IPS-NIHi7 (cell line): ENCODE results near the gene COL6A2.

Experiments
- DNase-seq: peaks from one replicate; pipeline ENCODE4 v3.0.0; 2012; ENCODE audit warnings: mixed read lengths; ENCODE audit errors: extremely low spot score

The COL6A2 gene

DNA sequence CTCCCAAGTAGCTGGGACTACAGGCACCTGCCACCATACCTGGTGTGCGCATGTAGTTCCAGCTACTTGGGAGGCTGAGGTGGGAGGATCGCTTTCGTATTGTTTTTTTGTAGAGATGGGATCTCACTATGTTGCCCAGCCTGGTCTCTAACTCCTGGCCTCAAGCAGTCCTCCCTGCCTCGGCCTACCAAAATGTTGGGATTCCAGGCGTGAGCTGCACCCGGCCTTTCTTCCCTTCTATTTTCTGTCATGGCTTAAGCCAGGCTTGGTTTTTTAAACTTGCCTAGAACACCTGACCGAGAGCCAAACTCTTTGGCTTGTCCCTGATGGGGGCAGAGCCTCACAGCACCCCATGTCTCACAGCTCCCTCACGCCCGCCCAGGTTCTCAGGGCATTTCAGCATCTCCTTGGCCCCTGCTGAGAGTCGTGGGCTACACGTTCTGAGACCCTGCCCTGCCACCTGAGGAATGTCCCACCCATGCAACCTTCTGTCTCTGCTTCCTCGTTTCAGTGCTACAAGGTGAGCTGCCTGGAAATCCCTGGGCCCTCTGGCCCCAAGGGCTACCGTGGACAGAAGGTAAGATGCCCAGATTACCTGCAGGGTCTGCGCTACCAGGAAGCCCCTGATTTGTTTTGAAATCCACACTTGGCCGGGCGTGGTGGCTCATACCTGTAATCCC lies 15.7 kb downstream of the COL6A2 start:
- no peak for DNase-seq

DNA sequence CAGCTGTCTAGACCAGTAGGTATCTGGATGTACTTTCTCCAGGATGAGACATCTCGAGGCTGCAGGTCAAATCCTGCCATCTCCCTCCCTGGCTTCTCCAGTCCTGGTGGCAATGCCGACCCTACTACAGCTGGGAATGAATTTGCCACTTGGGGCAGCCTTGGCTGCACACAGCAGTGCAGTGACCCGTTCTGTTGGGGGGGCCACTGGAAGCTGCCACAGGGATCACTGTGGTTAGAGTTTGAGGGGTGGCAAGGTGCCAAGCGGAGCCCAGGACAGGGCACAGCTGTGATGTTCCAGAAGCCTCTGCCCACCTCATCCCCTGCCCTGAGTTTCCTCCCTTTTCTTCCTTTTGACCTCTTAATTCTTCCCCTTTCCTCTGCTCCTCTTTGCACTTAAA lies 17.1 kb downstream of the COL6A2 start:
- DNase-seq = no peak

DNA sequence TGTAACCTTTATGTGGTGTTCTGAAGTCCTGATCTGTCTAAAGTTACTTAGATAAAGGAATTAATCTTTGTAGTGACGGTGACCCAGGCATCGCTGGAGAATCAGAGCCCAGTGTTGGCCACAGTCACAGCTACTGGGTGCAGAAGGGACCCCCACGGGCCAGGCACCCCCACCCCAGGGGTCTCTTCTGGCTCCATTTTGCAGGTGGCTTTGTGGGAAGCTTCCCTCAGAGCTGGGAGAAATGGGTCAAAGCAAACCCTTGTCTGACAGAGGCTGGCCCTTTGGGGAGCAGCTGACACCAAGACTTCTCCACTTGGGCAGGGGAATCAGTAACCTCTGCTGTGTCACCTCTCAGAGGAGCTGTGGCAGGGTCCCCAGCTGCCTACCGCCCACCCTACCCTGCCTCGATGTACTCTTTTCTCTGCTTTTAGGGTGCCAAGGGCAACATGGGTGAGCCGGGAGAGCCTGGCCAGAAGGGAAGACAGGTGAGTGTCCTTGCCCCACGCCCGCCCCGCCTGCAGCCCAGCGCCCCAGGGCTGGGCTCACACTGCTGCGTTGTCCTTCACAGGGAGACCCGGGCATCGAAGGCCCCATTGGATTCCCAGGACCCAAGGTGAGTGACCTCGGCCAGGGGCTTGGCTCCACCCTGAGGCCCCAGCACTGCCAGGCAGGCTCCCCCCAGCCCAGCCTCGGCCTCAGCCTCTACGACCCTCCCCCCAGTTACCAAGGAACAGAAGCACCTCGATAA lies 17.7 kb downstream of the COL6A2 start:
- no peak for DNase-seq

DNA sequence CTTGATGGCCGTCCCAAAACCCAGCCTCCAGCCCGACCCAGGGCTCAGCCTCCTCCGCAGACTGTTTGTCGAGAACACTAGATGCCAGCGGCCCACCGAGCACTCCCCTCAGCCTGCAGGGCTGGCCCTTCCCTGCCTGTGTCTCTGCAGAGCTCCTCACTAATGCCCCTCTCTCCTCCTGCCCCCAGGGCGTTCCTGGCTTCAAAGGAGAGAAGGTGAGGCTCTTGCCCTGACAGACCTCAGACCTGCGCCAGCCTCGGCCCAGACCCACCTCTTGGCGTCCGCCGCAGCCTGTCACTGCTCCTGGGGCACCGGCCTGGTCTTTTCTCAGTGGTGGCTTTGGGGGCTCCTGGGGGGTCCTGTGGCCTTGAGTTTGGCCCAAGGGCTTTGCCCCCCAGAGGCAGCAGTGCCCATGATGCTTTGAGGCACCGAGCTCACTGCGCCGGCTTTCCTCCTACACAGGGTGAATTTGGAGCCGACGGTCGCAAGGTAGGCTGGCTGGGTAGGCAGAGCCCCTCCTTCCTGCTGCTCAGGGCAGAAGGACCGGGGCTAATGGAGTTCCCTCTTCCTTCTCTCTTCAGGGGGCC lies 18.4 kb downstream of the COL6A2 start:
- no peak for DNase-seq

DNA sequence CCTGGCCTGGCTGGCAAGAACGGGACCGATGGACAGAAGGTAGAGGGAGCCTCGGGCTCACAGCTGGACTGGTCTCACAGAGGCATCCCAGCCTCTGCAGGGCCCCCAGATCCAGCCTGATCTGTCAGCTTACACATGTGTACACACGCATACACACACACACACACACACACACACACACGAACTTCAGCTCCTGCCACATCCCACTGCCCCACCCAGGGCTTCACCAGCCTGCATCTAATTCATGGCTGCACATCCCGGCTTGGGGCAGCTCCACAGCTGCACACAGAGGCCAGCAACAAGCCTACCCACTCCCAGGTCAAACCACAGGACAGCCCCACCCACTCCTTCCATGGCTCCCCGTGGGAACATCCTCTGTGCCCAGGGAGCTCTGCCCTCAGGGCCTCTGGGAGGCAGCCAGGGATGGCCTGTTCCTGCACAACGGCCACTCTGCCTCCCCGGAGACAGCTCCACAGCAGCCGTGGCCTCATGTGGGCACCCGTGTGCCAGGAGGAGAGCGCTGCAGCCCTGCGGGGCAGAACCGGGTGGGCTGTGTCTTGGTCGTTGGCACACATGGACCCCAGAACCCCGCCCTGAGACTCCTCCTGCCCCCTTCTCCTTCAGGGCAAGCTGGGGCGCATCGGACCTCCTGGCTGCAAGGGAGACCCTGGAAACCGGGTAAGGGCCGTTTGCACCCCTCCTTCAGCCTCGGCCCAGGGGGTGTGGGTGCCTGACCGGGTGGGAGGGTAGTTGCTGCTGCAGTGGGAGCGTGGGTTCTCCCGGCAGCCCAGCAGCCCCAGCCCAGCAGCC lies 19.1 kb downstream of the COL6A2 start:
- no peak for DNase-seq

DNA sequence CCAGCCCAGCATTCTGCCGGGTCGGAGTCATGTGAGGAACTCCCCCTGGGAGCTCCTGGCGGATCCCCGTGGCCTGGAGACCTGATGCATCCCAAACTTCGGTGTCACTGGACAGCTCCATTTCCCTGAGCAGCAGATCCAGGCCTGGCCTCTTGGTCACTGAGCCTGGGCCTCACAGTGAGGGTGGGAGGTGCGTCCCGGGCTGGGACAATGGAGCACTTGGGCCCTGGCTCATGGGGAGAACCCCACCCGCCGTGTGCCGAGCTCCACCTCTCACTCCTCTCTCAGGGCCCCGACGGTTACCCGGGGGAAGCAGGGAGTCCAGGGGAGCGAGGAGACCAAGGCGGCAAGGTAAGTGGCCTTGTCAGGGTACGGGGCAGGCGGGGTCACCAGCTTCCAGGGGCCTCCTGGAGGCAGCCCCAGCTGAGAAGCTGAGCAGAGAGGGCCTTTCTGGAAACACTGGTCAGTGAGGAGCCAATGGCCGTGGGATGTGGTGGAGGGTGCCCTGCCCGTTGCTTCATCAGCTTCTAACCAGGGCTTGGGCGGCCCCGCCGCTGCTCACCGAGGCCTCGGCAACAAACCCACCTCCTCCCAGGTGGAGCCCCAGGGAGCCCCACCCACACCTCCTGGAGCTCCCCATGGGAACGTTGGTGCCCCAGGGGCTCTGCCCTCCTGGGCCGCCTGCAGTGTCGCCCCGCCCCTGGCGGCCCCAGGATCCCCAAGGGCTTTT lies 19.8 kb downstream of the COL6A2 start:
- DNase-seq = no peak

DNA sequence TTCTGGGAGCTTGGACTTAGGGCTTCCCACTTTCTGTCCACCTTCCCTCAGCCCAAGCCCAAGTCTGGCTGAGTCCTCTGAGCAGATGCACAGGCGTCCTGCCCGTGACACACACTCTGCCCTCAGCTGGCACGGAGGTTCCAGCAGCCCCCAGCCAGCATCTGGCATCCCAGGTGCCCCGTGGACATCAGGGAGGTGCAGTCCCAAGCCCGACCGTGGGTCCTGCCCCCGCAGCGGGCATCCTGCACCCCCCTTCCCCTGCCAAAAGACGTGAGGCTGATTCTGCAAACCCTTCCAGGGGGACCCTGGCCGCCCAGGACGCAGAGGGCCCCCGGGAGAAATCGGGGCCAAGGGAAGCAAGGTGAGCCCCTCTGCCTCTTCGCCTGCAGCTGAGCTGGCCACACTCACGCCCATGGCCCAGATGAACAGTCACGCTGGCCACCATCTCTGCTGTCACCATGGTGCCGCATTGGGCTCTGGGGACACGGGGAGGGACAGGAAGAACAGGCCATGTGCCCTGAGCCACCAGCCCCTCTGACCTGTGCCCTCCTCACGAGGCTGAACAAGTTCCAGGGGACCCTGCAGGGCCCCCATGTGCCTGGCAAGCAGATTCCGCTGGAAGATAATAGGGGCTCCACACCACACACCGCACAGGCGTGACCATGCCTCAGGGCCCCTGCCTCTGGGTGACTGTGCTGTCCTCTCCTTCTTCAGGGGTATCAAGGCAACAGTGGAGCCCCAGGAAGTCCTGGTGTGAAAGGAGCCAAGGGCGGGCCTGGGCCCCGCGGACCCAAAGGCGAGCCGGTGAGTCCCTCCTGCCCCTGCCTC lies 20.6 kb downstream of the COL6A2 start:
- DNase-seq = no peak

DNA sequence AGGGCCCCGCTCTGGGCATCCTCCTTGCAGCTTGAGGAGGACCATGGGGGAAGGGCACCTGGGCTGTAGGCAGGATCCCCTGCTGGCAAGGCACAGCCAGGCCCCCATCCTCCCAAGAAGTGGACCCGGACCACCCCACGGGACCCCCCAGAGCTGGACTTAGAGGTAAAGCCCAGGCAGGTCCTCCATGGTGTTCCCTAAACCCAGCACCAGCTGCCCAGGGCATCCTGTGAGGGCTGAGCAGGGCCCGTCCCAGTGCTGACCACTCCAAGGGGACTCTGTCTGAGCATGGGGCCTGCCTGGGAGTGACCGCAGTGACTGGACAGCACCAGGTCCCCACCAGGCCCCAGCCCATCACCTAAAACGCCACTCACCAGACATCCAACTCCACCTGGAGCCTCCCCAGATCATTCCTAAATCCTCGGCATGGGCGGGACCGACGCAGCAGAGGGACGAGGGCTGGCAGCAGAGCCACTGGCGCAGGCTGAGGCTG lies 21.3 kb downstream of the COL6A2 start:
- DNase-seq = no peak

DNA sequence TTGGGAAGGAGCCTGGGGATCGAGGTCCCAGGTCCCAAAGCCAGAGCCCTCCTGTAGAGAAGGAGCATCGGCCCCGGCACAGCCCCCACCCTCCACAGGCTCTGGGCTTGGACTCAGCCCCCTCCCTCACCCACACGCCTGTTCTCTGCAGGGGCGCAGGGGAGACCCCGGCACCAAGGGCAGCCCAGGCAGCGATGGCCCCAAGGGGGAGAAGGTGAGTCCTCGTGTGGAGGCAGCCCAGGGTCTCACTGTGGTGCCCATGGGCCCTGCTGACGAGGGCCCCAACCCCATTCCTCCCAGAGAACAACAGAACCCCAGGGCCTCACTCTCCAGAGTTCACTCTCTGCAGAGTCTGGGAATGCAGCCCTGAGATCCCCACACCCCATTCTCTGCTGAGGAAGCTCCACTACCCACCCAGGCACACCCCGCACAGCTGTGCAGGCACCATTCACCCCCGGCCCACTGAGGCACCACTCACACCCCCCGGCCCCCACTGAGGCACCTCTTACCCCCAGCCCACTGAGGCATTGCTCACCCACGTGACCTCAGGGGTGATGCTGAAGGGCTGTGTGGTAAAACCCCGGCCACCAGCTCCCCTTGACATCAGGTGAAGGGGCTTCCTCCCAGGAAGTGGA lies 21.8 kb downstream of the COL6A2 start:
- DNase-seq = no peak

DNA sequence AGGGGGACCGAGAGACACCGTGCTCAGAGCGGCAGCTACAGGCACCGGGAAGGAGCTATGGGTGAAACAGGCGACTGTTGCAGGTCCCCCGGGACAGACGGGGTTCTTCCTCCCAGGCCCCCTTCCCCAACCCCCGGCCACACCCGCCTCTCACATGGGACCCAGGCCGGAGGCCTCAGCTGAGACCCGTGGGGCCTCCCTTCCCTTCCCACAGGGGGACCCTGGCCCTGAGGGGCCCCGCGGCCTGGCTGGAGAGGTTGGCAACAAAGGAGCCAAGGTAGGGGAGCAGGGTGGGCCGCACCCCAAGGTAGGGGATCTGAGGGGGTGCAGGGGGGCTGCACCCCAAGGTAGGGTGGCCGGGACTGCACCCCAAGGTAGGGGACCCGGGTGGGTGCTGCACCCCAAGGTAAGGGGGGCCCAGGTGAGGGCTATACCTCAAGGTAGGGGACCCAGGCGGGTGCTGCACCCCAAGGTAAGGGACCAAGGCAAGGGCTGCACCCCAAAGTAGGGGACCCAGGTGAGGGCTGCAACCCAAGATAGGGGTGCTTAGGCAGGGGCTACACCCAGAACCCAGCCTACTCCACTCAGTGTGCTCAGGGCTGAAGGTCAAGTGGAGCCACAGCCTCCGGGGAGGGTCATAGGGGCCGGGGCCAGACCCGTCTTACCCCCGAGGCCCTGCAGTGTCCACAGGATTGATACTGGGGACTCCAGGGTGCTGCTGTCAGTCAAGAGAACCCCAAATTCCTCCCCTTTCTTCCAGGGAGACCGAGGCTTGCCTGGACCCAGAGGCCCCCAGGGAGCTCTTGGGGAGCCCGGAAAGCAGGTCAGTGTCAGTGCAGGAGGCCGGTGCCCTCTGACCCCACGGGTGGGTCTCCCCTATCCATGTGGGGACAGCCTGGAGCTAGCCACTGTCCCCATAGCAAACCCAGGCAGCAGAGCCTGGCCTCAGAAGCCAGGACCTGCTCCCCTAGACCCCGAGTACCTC lies 22.7 kb downstream of the COL6A2 start:
- DNase-seq = no peak

DNA sequence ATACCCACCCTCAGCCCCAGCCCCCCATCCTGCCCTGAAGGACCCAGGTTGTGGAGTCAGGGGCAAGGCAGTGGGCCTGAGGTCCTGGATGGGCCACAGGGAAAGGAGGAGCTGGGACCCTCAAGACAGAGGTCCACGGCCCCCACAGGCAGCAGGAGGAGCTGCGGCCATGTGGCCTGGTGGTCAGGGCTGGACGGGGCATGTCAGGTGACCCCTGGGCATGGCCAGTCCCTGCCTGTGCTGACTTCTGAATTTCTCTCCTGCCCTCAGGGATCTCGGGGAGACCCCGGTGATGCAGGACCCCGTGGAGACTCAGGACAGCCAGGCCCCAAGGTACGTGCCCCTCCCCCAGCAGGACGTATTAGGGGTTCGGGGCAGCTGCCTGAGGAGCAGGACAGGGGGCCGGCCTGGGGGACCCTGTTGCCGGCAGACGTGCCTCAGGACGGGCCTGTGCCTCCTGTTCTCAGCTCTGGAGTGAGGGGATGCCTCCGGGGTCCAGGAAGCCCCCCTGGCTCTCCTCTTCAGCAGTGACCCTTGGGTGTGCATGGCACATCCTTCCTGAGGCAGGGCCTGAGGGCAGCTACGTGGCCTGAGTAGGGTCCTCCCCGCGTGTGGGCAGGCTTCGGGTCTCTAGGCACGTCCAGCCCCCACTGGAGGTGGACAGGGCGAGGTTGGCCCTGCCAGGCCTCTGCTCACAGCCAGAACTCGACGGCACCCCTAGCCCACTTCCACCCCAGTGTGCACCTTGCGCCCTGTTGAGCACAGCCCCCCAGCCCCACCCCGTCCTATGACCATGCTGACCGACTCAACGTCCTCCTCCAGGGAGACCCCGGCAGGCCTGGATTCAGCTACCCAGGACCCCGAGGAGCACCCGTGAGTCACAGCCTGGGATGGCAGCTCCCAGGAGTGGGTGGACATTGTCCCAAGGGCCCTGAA lies 23.6 kb downstream of the COL6A2 start:
- no peak for DNase-seq

DNA sequence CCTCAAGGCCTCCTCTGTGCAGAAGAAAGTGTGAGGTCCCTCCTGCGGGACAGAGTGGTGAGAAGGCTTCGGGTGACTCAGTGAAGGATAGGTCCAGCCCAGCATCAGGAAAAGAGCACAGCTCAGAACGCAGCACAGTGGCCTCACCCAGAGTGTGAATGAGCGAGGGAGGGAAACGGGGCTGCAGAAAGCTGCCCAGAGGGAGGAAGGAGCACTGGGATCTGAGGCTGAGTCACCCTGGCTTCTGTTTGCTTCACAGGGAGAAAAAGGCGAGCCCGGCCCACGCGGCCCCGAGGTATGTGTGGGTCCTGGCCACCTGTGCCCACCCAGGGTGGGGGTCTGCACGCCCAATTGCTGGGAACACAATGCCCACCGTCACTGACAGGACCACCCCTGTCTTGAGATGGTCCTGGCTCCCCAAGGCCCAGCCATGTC lies 24.3 kb downstream of the COL6A2 start:
- no peak for DNase-seq

DNA sequence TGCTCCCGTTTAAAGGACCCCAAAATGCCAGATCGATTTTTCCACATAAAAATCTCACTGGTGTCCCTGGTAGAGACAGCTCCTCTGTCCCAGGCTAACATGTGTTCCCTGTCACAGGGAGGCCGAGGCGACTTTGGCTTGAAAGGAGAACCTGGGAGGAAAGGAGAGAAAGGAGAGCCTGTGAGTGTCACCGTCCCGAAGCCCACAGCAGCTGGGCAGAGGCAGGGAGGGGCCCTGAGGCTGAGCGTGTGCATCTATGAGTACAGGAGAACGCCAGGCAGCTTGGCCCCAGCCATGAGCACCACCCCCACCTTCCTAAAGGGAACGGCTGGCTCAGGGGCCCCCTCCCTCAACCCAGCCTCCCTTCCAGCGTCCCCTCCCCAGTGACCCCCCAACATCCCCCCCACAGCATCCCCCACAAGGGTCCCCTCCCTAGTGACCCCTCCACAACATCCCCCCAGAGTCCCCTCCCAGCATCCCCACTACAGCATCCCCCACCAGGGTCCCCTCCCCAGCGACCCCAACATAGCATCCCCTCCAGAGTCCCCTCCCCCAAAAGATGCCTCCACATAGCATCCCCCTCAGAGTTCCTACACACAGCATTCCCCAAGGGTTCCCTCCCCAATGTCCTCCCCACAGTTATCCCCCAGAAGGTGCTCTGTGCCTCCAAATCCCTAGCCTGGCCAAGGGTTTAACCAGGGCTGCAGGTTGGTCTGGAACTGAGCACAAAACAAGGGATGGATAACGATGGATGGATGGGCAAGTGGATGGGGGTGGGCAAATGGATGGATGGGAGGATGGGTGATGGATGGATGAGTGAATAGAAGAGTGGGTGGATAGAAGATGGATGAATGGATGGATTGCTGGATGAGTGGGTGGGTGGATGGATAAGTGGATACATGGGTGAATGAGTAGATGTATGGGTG lies 25.1 kb downstream of the COL6A2 start:
- DNase-seq = no peak

DNA sequence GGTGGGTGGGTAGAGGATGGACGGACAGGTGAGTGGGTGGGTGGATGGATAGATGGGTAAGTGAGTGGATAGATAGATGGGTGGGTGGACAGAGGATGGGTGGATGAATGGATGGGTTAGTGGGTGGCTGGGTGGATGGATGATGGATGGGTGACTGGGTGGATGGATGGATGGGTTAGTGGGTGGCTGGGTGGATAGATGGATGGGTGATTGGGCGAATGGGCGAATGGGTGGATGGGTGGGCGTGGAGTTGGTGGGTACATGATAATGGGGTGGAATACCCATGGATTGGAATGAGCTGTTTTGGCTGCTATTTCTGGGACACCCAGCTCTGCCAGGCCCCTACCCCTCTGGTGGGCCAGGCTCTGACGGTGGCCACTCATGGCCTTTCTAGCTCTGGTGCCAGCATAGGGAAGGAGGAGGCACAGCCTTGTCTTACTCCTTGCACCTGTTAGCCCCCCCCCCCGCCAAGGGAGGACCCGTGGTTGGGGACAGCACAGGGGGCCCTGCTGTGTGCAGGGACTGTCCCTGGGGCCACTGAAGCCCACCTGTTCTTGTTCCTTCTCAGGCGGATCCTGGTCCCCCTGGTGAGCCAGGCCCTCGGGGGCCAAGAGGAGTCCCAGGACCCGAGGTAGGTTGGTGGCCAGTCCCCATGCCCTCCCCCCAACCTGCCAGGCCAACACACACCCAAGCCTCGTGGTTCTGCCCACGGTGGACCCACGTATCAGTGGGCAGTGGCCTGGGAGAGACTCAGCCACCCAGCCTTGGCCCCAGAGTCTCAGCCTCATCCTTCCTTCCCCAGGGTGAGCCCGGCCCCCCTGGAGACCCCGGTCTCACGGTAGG lies 26.4 kb downstream of the COL6A2 start:
- DNase-seq = no peak
